Sciatic nerve (tissue), 2 donors: Measurements from ENCODE around the gene ADGRD2. TPM values are rescaled to one million over a fixed set of nuclear protein-coding genes. Genes with fewer than 3 reads are reported as not detected.

ENCODE experiments used
- ATAC-seq: fragments of 200-7000 bp; cut with Tn5 transposase; one replicate; pipeline ENCODE4 v1.9.1; 2020; ENCODE audit warnings: mild to moderate bottlenecking, moderate library complexity
- DNase-seq: peaks from one replicate; pipeline ENCODE4 v3.0.0-alpha.2; 2020; ENCODE audit warnings: low spot score
- intact Hi-C: fragments of 100-400 bp; cut with DNase I; formaldehyde crosslinking; loops from one replicate; pipeline ENCODE4 v1.14.2; 2022
- total RNA-seq: library from RNA; stranded (reverse); fragmentation: NEBNext Ultra II Directional; extraction: Animal tissue kit (Norgen Biotek cat#: 25700); gene quantifications from one replicate; pipeline ENCODE4 v1.2.1, GENCODE V29; 2021
- donor health status: DM: no; HTN: no; CAD: no.
- donor health status: DM: no; HTN: no; CAD: no.

ADGRD2 gene
- total RNA-seq, 1 donor from 2014 or later = not detected

- intact Hi-C loops = no loop called here
- ATAC-seq (no peak), DNase-seq (no peak)
Observed at GRCh38 chr9:124454296-124454695, 4.0 kb downstream of the ADGRD2 start.

- intact Hi-C loops = no loop called here
- ATAC-seq = no peak
- DNase-seq = no peak
Observed at GRCh38 chr9:124454791-124455443, 4.7 kb downstream of the ADGRD2 start.

- no peak for DNase-seq
- no peak for ATAC-seq
- intact Hi-C loops = no loop called here
Observed at GRCh38 chr9:124455820-124456219, 5.6 kb downstream of the ADGRD2 start.

DNA sequence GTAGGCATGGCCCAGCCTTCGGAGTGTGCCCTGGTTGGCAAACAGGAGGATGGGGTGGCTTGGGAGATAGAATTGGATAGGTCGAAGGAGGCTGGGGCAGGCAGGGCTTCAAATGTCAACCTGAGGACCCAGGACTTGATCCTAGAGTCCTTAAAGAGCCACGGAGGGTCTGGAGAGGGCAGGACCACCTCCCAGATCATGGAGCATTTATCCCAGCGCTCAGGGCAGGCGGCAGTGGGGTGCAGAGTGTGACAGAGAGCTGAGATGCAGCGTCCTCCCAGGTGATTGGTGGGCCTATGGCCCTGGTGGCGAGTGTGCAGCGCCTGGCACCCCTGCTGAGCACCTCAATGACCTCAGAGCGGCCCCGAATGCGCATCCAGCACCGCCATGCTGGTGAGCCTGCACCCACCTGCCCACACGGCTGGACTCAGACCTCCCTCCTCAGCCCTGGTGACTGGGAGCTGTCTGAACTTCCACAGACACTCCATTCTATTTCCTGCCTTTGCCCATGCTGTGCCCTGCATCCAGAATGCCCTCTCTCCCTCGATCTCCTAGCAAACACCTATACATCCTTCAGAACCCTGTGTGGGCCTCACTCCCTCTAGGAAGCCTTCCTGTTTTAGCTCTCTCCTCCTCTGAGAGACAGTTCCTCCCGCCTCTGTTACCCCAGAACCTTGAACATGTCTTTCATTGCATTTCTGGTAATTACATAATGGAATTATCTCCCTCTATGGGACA is 6.3 kb downstream of the ADGRD2 start:
- DNase-seq (no peak), ATAC-seq (no peak)
- intact Hi-C loops = no loop called here

- DNase-seq (no peak), ATAC-seq (no peak)
- intact Hi-C loops = no loop called here
Observed at GRCh38 chr9:124457079-124457886, 7.0 kb downstream of the ADGRD2 start.

- DNase-seq = no peak
- intact Hi-C loops = no loop called here
- ATAC-seq = no peak
Observed at GRCh38 chr9:124457887-124458431, 7.7 kb downstream of the ADGRD2 start.

DNA sequence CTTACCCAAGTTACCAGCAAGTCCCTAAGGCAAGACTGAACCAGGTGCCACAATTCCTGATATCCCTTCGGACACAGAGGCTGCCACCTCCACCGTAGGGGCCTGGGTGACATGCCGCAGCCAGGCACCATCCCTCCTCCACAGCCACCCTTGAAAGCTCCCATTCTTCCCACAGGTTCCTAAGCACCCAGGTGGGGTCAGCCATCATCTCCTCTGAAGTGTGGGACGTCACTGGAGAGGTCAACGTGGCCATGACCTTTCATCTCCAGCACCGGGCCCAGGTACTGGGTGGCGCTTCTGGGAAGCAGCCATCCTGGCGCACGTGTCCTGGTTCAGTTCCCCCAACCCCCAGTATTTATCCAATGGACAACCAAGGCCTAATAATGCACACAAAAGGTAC is 8.2 kb downstream of the ADGRD2 start:
- intact Hi-C loops = no loop called here
- DNase-seq (no peak), ATAC-seq (no peak)

DNA sequence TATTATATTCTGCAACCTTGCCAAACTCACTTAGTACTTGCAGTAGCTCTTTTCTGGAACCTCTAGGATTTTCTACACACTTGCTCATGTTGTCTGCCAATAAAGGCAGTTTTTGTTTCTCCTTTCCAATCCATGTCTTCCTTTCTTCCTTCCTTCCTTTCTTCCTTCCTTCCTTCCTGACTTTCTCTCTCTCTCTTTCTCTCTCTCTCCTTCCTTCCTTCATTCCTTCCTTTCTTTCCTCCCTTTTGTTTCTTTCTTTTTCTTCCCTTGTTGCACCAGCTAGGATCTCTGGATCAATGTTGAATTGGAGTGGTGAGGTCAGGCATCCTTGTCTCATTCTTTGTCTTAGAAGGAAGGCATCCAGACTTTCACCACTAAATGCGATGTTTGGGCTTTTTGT is 12.5 kb downstream of the ADGRD2 start:
- ATAC-seq = no peak
- intact Hi-C loops = no loop called here
- DNase-seq = no peak

- DNase-seq (no peak), ATAC-seq (no peak)
- intact Hi-C loops = no loop called here
Observed at GRCh38 chr9:124465736-124466135, 15.5 kb downstream of the ADGRD2 start.

- ATAC-seq (no peak), DNase-seq (no peak)
- intact Hi-C loops = no loop called here
Observed at GRCh38 chr9:124467410-124468060, 17.3 kb downstream of the ADGRD2 start.

DNA sequence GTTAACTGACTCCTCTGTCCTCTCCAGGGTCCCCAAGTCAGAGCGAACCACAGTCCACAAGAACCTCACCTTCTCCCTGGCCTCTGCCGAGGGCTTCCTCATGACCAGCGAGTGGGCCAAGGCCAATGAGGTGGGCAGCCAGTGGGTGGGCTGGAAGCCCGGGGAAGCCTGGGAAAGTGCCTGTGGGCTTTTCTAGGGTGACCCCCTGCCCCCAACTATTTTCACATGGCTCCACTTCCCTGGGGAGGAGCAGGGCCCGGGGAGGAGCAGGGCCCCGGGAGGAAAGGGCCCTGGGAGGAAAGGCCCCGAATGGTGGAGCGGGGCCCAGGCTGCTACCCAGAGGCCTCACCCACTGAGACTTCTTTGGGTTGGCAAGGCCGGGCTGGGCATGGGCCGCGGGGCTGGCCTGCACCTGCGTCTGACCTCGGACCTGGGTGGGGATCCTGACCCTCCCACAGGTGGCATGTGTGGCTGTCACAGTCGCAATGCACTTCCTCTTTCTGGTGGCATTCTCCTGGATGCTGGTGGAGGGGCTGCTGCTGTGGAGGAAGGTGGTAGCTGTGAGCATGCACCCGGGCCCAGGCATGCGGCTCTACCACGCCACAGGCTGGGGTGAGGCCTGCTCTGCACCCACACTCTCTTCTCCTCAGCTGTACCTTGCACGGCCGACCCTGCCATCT is 17.9 kb downstream of the ADGRD2 start:
- DNase-seq (no peak), ATAC-seq (no peak)

DNA sequence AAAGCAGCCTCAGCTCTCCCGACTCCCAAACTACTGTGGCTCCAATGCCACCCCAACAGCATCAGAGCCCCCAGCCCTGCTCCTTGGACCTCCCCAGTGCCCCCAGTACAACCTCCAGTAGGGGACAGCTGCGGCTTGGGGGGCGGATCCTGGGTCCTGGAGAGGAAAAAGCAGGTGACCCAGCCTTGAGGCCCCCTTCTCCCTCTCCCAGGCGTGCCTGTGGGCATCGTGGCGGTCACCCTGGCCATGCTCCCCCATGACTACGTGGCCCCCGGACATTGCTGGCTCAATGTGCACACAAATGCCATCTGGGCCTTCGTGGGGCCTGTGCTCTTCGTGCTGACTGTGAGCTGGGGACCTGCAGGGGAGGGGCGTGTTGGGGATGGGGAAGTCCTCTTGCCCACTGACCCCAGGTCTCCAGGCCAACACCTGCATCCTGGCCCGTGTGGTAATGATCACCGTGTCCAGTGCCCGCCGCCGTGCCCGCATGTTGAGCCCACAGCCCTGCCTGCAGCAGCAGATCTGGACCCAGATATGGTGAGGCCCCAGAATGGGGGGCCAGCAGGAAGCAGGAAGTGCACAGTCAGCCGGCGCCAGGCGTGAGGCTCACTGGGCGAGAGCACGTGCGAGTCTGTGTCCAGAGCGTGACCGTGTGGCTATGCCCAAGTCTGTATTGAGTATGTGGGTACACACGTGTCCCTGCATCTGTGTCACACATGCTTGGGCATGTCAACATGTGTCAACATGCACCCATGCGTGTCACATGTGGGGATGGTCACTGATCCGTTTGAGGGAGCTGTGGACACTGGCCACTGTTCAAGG is 19.0 kb downstream of the ADGRD2 start:
- no peak for ATAC-seq
- intact Hi-C loops = no loop called here
- no peak for DNase-seq

More for the DNA sequence above, 17.9 kb downstream of the ADGRD2 start:
- intact Hi-C loops = no loop called here

DNA sequence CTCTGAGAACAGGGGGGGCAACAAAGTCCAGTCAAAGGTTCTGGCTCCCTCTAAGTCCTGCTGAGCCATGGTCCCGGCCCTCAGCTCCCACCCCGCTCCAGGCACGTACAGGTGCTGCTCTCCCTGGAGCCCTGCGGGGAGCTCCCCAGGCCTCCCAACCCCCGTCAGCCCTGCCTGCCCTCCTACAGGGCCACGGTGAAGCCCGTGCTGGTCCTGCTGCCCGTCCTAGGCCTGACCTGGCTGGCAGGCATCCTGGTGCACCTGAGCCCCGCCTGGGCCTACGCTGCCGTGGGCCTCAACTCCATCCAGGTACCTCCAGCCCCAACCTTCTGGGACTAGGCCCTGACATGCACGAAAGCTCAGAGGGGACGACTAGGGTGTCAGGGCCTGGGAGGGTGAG is 20.1 kb downstream of the ADGRD2 start:
- ATAC-seq (no peak), DNase-seq (no peak)
- intact Hi-C loops = no loop called here

- intact Hi-C loops = no loop called here
- ATAC-seq (no peak), DNase-seq (no peak)
Observed at GRCh38 chr9:124470726-124471125, 20.5 kb downstream of the ADGRD2 start.

DNA sequence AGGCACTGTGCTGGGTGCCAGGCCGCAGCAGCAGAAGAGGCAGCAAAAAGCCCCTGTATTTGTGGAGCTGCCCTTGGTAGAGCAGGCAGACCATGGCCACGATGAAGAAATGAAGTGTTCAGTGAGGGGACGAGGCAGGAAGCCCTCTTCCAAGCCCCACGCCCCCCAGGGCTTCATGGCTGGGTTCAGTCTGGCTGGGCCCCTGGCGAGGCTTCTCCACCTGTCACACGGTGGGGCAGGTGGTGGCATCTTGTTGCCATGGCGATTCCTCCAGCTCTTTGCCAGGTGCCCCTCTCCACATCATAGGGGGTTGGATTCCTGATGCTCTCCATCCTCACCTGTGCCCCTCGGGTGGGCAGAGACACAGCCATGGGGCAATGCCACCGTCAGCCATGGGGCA is 21.5 kb downstream of the ADGRD2 start:
- no peak for DNase-seq
- no peak for ATAC-seq
- intact Hi-C loops = no loop called here

DNA sequence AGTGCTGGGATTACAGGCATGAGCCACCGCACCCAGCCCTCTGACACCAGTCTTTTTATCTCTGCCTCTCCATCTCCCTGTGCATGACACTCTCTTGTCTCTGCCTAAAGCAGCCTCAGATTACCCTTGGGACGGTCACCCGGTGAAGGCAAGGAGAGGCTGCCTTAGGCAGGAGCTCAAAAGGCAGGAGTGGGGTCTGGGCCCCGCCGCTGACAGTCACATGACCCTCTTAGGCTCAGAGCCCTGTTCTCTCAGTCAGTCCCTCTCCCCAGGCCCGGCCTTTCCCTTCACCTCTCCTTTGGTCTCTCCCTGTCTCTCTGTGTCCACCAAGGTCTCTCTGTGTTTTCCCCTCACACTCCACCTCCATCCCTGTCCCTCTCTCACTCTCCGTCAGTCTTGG is 22.5 kb downstream of the ADGRD2 start:
- intact Hi-C loops = no loop called here
- no peak for ATAC-seq

GRCh38 chr9:124473310-124473709 is 23.1 kb downstream of the ADGRD2 start:
- intact Hi-C loops = no loop called here
- ATAC-seq (no peak), DNase-seq (no peak)

More for the DNA sequence above, 22.5 kb downstream of the ADGRD2 start:
- DNase-seq = no peak

DNA sequence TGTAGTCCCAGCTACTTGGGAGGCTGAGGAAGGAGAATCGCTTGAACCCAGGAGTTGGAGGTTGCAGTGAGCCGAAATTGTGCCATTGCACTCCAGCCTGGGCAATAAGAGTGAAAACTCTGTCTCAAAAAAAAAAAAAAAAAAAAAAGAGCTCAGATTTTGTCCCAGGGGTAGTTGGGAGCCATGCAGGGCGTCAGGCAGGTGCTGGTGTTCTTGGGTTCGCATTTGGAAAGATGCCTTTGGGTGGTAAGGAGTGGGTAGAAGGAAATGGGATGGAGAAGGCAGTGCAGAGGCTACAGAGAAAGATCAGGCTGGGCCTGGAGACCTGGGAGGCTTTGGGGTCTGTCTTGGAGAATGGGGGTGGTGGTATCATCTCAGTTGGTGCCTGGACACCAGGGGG is 23.9 kb downstream of the ADGRD2 start:
- DNase-seq (no peak), ATAC-seq (no peak)
- intact Hi-C loops = no loop called here
